ENCODE measurements around the gene EGFLAM.

Gene EGFLAM

GRCh38 chr5:38265546-38266179, 7.3 kb downstream of the EGFLAM start:
- DNase-seq (ENCODE audit: low spot score), result peak; percentile 23

- DNase-seq (ENCODE audit: low spot score), result no peak
Observed at GRCh38 chr5:38267372-38267771, 9.0 kb downstream of the EGFLAM start.

DNA sequence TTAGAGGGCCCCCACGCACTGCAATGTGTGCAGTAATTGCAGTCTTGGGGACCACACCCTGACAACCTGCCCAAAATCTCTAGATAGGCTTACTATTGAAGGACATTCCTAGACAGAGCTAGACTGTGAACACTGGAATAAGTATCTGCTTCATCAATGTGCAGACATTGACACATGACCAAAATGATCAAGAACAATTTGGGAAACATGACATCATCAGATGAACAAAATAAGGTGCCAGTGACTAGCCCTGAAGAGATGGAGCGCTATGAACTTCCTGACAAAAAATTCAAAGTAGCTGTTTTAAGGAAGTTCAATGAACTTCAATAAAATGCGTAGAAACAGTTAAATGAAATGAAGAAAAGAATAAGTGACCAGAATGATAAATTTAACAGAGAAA, 15.3 kb downstream of the EGFLAM start:
- DNase-seq (ENCODE audit: low spot score), result no peak

GRCh38 chr5:38274370-38274769, 16.0 kb downstream of the EGFLAM start:
- DNase-seq (ENCODE audit: low spot score), result no peak

DNA sequence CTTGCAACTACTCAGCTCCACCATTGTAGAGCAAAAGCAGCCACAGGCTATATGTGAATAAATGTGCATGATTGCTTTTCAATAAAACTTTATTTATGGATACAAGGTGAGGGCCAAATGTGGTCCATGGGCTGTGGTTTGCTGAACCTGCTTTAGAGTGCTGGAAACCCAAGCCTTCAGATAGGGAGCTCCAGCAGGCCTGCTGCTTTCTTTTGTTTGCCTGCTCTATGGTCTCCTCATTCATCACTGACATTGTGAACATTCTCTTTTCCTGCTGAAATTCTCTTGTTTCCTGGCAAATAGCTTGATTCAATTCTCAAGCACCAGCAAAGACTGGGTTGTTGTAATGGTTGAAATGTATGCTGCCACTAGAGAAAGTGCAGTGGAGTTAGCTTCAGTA, 26.0 kb downstream of the EGFLAM start:
- no peak for DNase-seq (ENCODE audit: low spot score)

- DNase-seq (ENCODE audit: low spot score), result no peak
Observed at GRCh38 chr5:38285226-38285625, 26.9 kb downstream of the EGFLAM start.

- DNase-seq (ENCODE audit: low spot score), result no peak
Observed at GRCh38 chr5:38286002-38286401, 27.6 kb downstream of the EGFLAM start.

- no peak for DNase-seq (ENCODE audit: low spot score)
Observed at GRCh38 chr5:38287124-38287523, 28.8 kb downstream of the EGFLAM start.

DNA sequence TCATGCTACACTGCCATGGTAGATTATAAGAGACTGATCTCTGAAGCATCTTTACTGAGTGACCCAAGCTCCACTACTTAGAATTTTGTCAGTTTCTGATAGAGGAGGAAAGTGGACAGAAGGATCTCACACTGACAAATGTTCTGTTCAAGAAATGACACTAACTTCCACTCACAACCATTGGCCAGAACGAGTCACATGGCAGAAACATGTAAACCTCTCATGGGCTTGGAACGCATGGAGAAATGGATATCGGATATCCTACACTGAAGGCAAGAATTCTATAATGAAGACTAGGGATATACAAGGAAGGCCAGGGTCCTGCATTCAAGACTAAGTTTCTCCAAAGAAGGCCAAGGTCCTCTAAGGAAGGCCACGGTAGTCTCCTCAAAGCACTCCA, 31.1 kb downstream of the EGFLAM start:
- DNase-seq (ENCODE audit: low spot score), result no peak

- no peak for DNase-seq (ENCODE audit: low spot score)
Observed at GRCh38 chr5:38290028-38290653, 31.8 kb downstream of the EGFLAM start.

- no peak for DNase-seq (ENCODE audit: low spot score)
Observed at GRCh38 chr5:38291355-38291754, 33.0 kb downstream of the EGFLAM start.

GRCh38 chr5:38292228-38292627, 33.9 kb downstream of the EGFLAM start:
- DNase-seq (ENCODE audit: low spot score), result no peak

- DNase-seq (ENCODE audit: low spot score), result no peak
Observed at GRCh38 chr5:38295751-38296150, 37.4 kb downstream of the EGFLAM start.

DNA sequence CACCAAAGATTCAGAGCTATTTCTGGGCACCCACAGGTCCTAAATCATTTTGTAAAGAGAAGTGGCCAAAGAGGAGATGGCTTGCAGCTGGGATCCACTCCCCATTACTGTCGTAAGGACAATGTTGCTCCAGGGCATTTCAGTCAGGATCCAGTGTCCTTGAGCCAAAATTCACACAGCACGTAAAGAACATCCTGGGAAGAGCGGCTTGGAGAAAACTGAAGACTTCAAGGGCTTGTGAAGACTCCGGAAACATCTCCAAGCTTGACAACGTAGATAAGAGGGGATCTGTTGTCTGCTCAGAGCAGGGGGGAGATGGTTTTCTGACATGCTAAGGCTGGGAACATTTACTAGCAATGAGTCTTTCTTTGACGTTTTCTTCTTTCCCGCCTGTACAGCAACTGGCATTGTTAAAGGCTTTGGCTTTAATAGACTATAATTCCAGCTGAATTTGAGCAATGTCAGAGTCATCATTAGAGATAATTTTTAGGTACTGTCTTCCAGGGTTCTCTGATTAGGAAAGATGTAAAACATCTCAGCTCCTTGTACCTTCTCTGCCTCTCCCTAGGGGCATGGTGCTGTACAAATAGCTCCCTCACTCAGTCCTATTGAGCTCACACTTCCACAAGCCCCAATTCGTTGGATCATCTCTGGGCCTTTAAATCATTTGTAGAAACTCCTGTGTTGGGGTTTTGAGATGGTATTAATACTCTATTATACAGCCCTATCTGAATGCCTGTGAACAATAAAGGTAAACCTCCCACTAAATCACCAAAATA, 39.7 kb downstream of the EGFLAM start:
- no peak for DNase-seq (ENCODE audit: low spot score)

- DNase-seq (ENCODE audit: low spot score), result no peak
Observed at GRCh38 chr5:38299585-38299984, 41.2 kb downstream of the EGFLAM start.

DNA sequence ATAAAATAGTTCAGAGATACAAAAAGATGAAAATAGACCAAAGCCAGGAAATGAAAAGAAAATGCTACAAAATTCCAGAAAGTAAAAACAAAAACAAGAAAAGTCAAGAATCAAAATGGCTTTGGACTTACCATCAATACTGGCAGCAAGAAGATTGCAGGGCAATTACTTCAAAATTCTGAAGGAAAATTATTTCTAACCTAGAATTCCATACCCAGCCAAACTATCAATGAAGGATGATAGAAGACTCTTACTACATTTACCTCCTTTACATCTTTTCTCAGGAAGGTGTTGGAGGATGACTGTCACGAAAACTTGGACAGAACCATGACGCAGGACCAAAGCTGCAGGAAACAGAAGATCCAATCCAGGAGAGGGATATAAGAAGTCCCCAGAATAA, 46.8 kb downstream of the EGFLAM start:
- no peak for DNase-seq (ENCODE audit: low spot score)

- no peak for DNase-seq (ENCODE audit: low spot score)
Observed at GRCh38 chr5:38307845-38308244, 49.5 kb downstream of the EGFLAM start.

GRCh38 chr5:38316544-38317224, 58.3 kb downstream of the EGFLAM start:
- no peak for DNase-seq (ENCODE audit: low spot score)

GRCh38 chr5:38317868-38318267, 59.5 kb downstream of the EGFLAM start:
- no peak for DNase-seq (ENCODE audit: low spot score)

GRCh38 chr5:38319491-38319890, 61.1 kb downstream of the EGFLAM start:
- no peak for DNase-seq (ENCODE audit: low spot score)

GRCh38 chr5:38321978-38322377, 63.6 kb downstream of the EGFLAM start:
- no peak for DNase-seq (ENCODE audit: low spot score)

DNA sequence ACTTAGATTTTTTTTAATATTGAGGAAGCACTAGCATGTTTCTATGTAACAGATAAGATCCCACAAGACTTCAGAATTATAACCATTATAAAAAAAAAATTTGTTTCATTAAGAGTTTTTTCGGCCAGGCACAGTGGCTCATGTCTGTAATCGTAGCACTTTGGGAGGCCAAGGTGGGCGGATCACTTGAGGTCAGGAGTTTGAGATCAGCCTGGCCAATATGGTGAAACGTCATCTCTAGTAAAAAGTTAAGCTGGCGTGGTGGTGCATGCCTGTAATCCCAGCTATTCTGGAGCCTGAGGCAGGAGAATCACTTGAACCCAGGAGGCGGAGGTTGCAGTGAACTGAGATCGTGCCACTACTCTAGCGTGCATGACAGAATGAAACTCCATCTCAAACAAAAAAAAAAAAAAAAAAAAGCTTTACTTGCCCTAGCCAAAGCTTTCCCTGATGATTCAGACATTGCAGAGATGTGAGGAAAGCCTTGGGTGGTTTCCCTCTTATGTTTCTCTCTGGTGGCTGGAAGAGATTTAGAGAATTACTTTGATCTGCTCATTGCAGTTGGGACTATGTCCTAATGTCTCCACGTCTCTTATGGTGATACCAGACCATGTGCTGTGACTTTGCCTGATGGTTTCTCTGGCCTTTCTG, 65.4 kb downstream of the EGFLAM start:
- DNase-seq (ENCODE audit: low spot score), result no peak
